NB4 (cell line): Measurements from ENCODE around the gene TAB2.

Experiments used
- DNase-seq: peaks from one replicate; pipeline ENCODE4 v3.0.0; 2010; ENCODE audit warnings: low read depth
- H3K4me3 ChIP-seq: one replicate; pipeline ENCODE4 v1.5.1; 2011; ENCODE audit warnings: mild to moderate bottlenecking, low read depth, low read length, moderate library complexity
- CTCF ChIP-seq: IDR thresholded peaks from one replicate; pipeline ENCODE4 v1.5.1; 2012; ENCODE audit warnings: low read depth, low read length
- MAX ChIP-seq: IDR thresholded peaks from 2 replicates; pipeline ENCODE4 v1.6.1; 2011; ENCODE audit warnings: low read depth, low read length
- MYC ChIP-seq: IDR thresholded peaks from 2 replicates; pipeline ENCODE4 v1.6.1; 2011; ENCODE audit warnings: low read depth, low read length
- POLR2A ChIP-seq: IDR thresholded peaks from 2 replicates; pipeline ENCODE4 v1.6.1; 2011; ENCODE audit warnings: mild to moderate bottlenecking; ENCODE audit not compliant: insufficient read length; ENCODE audit errors: extremely low read depth

Gene TAB2

GRCh38 chr6:149431905-149432775 lies 114.6 kb downstream of the TAB2 start:
- TF ChIP-seq MAX (peak; percentile 85), CTCF (peak; percentile 88), MYC (no peak), POLR2A (no peak)
- H3K4me3 ChIP-seq = no peak overlapping the region
- peak; percentile 90 for DNase-seq

- no peak overlapping the region for H3K4me3 ChIP-seq
- DNase-seq = no peak
- TF ChIP-seq POLR2A (no peak), MAX (no peak), CTCF (no peak), MYC (no peak)
Observed at GRCh38 chr6:149433405-149433804, 115.9 kb downstream of the TAB2 start.

- DNase-seq = no peak
- H3K4me3 ChIP-seq = no peak overlapping the region
- TF ChIP-seq POLR2A (no peak), MYC (no peak)
Observed at GRCh38 chr6:149433881-149434280, 116.4 kb downstream of the TAB2 start.

- DNase-seq = no peak
- TF ChIP-seq CTCF = no peak
- no peak for TF ChIP-seq MYC
- no peak for TF ChIP-seq POLR2A
- TF ChIP-seq MAX = no peak
- no peak overlapping the region for H3K4me3 ChIP-seq
Observed at GRCh38 chr6:149435919-149436586, 118.5 kb downstream of the TAB2 start.

GRCh38 chr6:149436647-149437046 lies 119.1 kb downstream of the TAB2 start:
- no peak for DNase-seq
- TF ChIP-seq CTCF = no peak
- TF ChIP-seq MAX = no peak
- no peak for TF ChIP-seq MYC
- TF ChIP-seq POLR2A = no peak
- H3K4me3 ChIP-seq = no peak overlapping the region

GRCh38 chr6:149437212-149437611 lies 119.7 kb downstream of the TAB2 start:
- no peak for DNase-seq
- no peak overlapping the region for H3K4me3 ChIP-seq
- no peak for TF ChIP-seq MYC
- no peak for TF ChIP-seq MAX
- no peak for TF ChIP-seq POLR2A
